ENCODE measurements around the gene SCYGR3.

Gene SCYGR3

DNA sequence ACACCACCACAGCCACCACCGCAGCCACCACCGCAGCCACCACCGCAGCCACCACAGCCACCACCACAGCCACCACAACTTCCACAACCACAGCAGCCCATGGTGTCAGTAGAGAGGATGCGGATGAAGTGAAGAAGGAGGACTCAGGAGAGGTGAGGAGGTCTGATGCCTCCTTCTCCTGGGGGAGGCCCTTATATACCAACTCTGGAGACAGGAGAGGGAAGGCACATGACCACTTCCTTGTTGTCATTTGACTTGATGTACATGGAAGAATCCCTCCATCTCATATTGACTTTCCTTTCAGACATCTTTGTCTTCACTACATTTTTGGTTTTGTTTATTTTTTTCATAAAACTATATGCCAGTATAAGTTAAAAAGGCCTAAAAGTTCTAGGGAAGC is at the start of gene SCYGR3:
Gene SCYGR3 (minus strand): TSS at position 101 of the 400 bp plus-strand sequence. CDS start 0 bp downstream, at position 101.
- no peak for DNase-seq

DNA sequence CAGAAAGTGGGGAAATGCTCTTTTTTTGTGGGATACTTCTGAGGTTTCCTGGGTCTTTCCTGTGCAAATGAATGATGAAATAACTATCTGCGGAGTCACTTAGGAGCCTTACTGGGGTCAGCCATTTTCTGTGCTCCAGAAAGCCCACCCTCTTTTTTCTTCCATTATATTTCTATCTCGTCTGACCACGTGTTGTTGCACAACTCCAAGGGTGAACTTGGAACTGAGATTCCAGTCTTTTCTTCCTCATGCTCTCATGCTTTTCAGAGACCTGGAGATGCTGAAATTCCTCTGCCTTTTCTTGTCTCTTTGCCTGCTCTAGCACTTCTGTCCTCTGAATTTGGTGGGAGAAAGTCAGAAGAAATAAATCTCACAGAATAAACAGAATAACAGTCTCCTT is 47.2 kb upstream of the SCYGR3 start:
- no peak for DNase-seq

- no peak for DNase-seq
Measured at GRCh38 chr2:227661025-227661649, 46.5 kb upstream of the SCYGR3 start.

DNA sequence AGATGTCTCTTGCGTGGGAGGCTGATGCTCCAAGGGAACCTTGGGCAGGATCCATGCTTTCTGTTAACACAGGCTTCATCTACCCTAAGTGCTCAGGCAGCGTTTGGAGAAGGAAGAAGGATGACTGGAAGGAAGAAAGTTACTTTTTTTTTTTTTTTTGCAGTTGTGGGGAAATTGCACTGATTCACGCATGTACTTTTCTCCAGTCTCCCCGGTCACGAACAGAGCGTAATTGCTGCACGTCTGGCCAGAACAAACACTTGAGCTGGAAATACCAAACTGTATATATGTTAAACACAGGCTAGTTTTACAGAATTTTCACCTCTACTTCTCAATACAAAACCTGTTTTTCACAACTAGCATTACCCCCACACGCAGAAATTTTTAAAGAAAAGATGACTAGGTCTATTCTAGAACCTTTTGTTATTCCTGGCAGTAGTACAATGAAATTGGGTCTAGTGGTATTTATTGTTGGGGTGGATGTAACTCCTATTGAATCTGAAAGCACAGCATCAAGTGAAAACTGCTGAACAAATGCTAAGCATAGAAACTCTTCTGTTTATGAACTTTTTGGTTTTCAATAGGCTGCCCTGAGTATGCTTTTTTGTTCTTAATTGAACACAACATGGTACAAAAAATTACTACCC is 42.7 kb upstream of the SCYGR3 start:
- no peak for DNase-seq

- DNase-seq, result no peak
Measured at GRCh38 chr2:227655454-227655853, 40.8 kb upstream of the SCYGR3 start.

GRCh38 chr2:227654426-227654825 is 39.8 kb upstream of the SCYGR3 start:
- DNase-seq, result no peak

DNA sequence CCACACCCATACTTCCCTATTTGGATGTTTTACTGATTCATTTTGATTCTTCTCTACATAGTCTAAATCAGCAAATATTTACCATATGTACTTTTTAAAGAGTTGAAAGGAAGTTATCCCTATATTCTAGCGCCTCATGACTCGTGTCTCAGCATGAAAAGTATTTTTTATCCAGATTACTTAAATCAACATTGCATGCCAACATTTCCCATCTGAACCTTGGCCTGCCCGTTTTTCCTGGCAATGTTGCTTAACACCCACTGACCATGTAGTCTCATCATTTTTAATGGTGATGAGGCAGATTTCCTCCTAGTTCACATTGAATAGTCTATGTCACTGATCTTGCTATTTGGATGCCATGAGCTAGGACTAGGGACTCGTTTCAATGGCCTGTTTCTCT is 38.8 kb upstream of the SCYGR3 start:
- no peak for DNase-seq

DNA sequence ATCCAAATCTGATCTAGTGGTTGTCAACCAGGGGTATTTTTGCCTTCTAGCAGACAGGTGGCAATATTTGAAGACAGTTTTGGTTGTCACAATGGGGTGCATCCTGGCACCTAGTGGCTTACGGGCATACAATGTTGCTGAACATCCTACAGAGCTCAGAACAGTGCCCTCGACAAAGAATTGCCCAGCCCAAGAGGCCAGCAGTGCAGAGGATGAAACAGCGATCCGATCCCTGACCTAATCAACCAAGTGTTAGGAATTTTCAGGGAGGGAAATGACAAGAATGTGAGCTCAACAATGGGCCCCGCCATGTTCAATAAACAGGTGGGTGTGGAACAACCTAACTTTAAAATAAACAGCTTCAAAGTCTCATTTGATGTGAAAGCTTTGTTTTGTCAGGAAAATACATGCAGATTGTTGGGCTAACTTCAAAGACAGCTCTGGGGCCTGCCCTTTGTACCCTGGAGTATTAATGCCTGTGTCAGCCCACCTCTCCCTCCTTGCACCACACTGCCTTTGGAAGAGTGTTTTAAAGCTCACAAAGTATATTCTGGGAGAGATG is 29.4 kb upstream of the SCYGR3 start:
- DNase-seq, result no peak

DNA sequence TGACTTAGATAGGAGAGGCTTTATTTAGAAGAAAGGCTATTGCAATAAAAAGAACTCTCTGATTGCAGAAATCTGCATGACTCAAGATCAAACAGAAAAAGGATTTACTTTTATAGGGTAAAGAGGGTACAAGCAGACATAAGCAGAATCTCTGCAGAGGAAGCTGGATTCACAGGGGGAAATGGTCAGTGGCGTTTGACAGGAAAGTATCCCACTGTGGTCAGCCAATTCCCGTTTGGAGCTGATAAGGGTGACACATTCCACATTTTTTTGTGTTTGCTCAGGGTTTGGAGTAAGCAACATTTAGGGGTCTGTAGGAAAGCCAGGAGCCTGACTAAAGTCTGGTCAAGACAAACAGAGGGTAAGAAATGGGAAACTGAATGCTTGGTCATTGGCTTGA is 28.0 kb upstream of the SCYGR3 start:
- DNase-seq, result no peak

DNA sequence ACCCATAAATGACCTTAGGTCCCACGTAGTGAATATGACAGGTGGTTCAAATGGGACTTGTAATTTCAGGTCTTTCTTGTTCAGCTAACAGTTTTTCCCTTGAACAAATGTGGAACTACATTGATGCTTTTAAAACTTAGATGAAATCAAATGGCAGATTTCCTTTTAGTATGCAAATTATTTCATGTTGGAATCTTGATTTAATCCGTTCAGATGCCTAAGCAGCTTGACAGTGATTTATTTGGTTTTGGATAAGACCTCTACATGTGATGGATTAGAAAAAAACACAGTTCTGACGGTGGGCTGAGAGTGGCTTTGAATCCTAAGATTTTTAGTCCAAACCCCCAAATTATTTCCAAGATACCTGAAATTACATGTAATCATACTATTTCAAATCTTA is 19.6 kb upstream of the SCYGR3 start:
- no peak for DNase-seq

GRCh38 chr2:227632827-227633226 is 18.2 kb upstream of the SCYGR3 start:
- DNase-seq, result no peak

GRCh38 chr2:227630322-227630721 is 15.7 kb upstream of the SCYGR3 start:
- DNase-seq, result no peak

- DNase-seq, result no peak
Measured at GRCh38 chr2:227629435-227629834, 14.8 kb upstream of the SCYGR3 start.

DNA sequence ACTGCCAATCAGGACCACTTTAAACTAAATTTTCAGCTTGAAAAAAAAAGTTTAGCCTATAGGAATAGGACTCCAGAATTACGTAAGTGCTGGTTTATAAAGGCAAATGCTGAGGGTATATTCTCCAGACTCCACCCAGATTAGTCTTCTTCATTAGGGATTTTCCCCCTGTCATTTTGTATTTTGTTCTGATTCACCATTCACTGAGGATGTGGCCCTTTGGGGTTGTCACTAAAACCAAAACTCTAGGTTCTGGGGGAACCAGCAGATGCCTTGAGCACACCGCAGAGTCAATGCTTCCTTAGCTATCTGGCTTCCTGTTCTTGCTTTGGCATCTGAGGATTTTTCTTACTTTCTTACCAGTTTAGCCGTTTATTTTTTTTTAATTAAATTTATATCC is 13.1 kb upstream of the SCYGR3 start:
- no peak for DNase-seq

DNA sequence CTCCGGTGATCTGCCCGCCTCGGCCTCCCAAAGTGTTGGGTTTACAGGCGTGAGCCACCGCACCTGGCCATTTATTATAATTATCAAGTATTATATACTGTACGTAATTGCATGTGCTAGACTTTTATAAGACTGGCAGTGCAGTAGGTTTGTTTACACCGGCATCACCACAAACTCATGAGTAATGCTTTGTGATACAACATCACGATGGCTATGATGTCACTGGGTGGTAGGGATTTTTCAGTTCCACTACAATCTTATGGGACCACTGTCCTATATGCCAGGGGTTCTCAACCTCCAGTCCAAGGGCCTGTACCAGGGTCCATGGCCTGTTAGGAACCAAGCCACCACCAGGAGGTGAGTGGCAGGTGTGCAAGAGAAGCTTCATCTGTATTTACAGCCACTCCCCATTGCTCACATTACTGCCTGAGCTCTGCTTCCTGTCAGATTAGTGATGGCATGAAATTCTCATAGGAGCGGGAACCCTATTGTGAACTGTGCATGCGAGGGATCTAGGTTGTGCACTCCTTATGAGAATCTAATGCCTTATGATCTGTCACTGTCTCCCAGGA is 12.0 kb upstream of the SCYGR3 start:
- DNase-seq, result no peak

DNA sequence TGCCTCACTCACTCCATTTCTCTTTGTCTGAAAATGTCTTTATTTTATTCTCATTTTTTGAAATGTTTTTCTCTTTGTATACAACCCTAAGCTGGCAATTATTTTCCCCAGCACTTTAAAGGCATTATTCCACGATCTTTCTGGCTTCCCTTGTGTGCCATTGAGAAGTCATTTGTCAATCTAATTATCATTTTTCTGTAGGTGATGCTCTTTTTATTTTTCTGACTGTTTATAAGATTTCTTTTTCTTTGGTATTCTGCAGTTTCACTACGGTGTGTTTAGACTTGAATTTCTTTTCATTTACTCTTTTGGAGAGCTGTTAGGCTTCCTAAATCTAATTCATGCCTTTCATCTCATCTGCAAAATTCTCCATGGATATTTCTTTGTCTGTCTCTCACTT is 10.8 kb upstream of the SCYGR3 start:
- DNase-seq, result no peak

DNA sequence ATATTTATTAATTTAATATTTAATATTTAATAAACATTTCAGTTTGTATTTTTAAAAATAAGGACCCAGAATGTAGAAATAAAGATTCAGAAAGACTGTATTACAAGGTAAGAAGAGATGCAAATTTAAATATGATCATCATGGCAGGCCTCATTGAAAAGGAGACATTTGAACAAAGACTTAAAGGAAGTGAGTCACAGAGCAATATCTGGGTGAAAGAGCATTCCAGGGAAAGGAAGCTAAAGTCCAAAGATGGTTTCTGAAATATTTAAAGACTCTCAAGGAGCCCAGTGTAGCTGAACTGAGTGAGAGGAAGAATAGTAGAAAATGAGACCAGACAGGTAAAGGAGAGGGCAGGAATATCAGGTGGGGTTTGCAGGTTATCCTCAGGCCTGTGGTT is 8.6 kb upstream of the SCYGR3 start:
- DNase-seq, result no peak

GRCh38 chr2:227617316-227618230 is 2.9 kb upstream of the SCYGR3 start, which contains the start of gene SCYGR4:
TSS of gene SCYGR4 (plus strand) at chr2:227617498. CDS start at chr2:227617498, 0 bp downstream.
- DNase-seq, result no peak

DNA sequence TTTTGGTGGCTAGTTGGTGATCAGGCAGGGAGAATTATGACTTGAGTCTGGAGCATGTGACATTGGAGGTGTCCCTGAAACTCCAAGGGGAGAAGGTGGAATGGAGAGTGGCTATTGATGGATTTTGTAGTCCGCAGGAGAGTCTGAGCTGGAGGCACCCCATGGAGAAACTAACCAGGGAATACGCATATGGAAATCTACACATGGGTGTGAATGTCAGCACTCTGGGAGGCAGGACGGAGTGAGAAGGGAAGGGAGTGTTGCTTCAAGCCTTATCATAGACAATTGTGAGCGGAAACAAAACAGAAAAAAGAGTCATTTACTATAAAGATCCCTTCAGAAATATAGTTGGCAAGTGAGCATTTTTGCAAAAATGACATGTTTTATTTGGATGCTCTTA is 2.0 kb upstream of the SCYGR3 start:
- DNase-seq, result no peak

- no peak for DNase-seq
Measured at GRCh38 chr2:227615906-227616305, 1.3 kb upstream of the SCYGR3 start.

DNA sequence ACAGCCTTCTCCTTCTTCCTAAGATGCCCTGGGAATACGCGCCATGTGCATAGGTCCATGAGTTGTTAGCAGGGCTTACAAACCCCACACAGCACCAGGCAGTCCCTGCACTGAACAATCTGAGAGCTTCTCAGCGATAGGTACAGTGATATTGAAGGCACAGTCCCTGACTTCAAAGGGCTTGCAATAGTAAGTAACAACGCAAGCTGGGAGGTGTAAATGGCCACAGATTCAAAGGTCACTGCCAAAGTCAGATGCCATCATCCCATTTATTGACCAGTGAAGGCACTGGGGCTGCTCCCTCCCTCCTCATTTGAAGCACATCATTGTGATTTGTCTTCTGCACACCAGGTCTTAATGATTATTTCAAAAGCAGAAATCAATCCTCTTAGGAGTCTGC is 541 bp upstream of the SCYGR3 start:
- no peak for DNase-seq

GRCh38 chr2:227614246-227614645 is 394 bp downstream of the SCYGR3 start:
- DNase-seq, result no peak

- no peak for DNase-seq
Measured at GRCh38 chr2:227613272-227613660, 1.4 kb downstream of the SCYGR3 start.

All from left hindlimb (tissue), 1 donor.